A673 (cell line): ENCODE measurements around the gene INPP4B. TPM values are rescaled to one million over a fixed set of nuclear protein-coding genes. Genes with fewer than 3 reads are reported as not detected.

Source experiments
- BruUV-seq: library from RNA; stranded (reverse); fragments of 400-500 nt; replicated peaks from 2 replicates; lab custom pipeline; 2021; lab: Mats Ljungman, UMichigan
- CTCF ChIA-PET: fragments of 300-600 bp; sonication (Branson Sonifier 250); formaldehyde crosslinking; loops from one replicate; lab custom pipeline; 2022; ENCODE audit warnings: antibody characterized with exemption; lab: Charles Lee
- POLR2A ChIA-PET: fragments of 300-600 bp; sonication (Branson Sonifier 250); formaldehyde crosslinking; loops from one replicate; lab custom pipeline; 2022; ENCODE audit warnings: antibody characterized with exemption; ENCODE audit not compliant: low non-redundant PET; lab: Charles Lee
- DNase-seq: peaks from one replicate; pipeline ENCODE4 v3.0.0-alpha.2; 2015; ENCODE audit warnings: low spot score
- H3K27ac ChIP-seq: fragments of 200-600 bp; sonication (generic); 2 replicates; pipeline ENCODE4 v1.5.1; 2016; ENCODE audit warnings: mixed run types, low read depth, mild to moderate bottlenecking, mixed read lengths, antibody characterized with exemption, low read length; ENCODE audit not compliant: poor library complexity, severe bottlenecking
- H3K27me3 ChIP-seq: fragments of 200-600 bp; sonication (generic); replicated peaks from 2 replicates; pipeline ENCODE4 v1.6.1; 2017; ENCODE audit warnings: mixed run types, low read depth, mild to moderate bottlenecking, mixed read lengths, antibody characterized with exemption, low read length; ENCODE audit not compliant: insufficient read depth, poor library complexity
- H3K36me3 ChIP-seq: fragments of 200-600 bp; sonication (generic); 2 replicates; pipeline ENCODE4 v1.6.1; 2016; ENCODE audit warnings: mixed run types, mild to moderate bottlenecking, mixed read lengths, antibody characterized with exemption, low read length; ENCODE audit not compliant: insufficient read depth, poor library complexity, severe bottlenecking
- H3K4me1 ChIP-seq: fragments of 200-600 bp; sonication (generic); 2 replicates; pipeline ENCODE4 v1.6.1; 2017; ENCODE audit warnings: mixed run types, mild to moderate bottlenecking, mixed read lengths, antibody characterized with exemption, low read length; ENCODE audit not compliant: insufficient read depth, poor library complexity, severe bottlenecking
- H3K4me3 ChIP-seq: fragments of 200-600 bp; sonication (generic); 2 replicates; pipeline ENCODE4 v1.5.1; 2016; ENCODE audit warnings: low read depth, mixed run types, mild to moderate bottlenecking, mixed read lengths, low read length; ENCODE audit not compliant: poor library complexity, severe bottlenecking
- H3K9me3 ChIP-seq: fragments of 200-600 bp; sonication (generic); 2 replicates; pipeline ENCODE4 v1.6.1; 2016; ENCODE audit warnings: mixed run types, low read depth, mild to moderate bottlenecking, mixed read lengths, antibody characterized with exemption, low read length; ENCODE audit not compliant: poor library complexity, severe bottlenecking
- CTCF ChIP-seq: fragments of 300-800, 200-600 bp; sonication (generic); conservative IDR thresholded peaks from 2 replicates; pipeline ENCODE4 v1.5.1; 2017; ENCODE audit warnings: low read depth, mild to moderate bottlenecking, antibody characterized with exemption, low read length, moderate library complexity, mixed read lengths
- EZH2 ChIP-seq: fragments of 200-600 bp; sonication (generic); IDR thresholded peaks from 2 replicates; pipeline ENCODE4 v1.6.1; 2017; ENCODE audit warnings: borderline replicate concordance, low read depth, mild to moderate bottlenecking, mixed read lengths, antibody characterized with exemption, low read length; ENCODE audit not compliant: poor library complexity, severe bottlenecking
- intact Hi-C: fragments of 100-400 bp; cut with micrococcal nuclease; formaldehyde crosslinking; loops from one replicate; pipeline ENCODE4 v1.10.0; 2022; ENCODE audit not compliant: unreplicated experiment
- total RNA-seq: library from RNA; stranded (reverse); gene quantifications from 2 replicates; pipeline ENCODE4 v1.2.3, GENCODE V29; 2021

Gene INPP4B
- total RNA-seq, 1 experiment from 2014 or later = 13.1 TPM

GRCh38 chr4:142164767-142165500 lies 681.2 kb downstream of the INPP4B start:
- Histone ChIP-seq H3K36me3 (no peaks in the 10 kb centered on the region), H3K27me3 (no peaks in the 10 kb centered on the region), H3K4me1 (no peaks in the 10 kb centered on the region), H3K27ac (no peak overlapping the region), H3K9me3 (no peaks in the 10 kb centered on the region), H3K4me3 (no peak overlapping the region)
- ChIA-PET POLR2A (no interaction called here), CTCF (no interaction called here)
- TF ChIP-seq CTCF = no peak
- TF ChIP-seq EZH2 = no peak
- intact Hi-C loops = no loop called here
- DNase-seq = no peak
- no TSS peak for BruUV-seq

GRCh38 chr4:142161086-142161485 lies 685.0 kb downstream of the INPP4B start:
- Histone ChIP-seq H3K36me3 (no peaks in the 10 kb centered on the region), H3K27me3 (no peaks in the 10 kb centered on the region), H3K27ac (no peak overlapping the region), H3K9me3 (no peaks in the 10 kb centered on the region), H3K4me1 (no peaks in the 10 kb centered on the region), H3K4me3 (no peak overlapping the region)
- BruUV-seq = no TSS peak
- intact Hi-C loops = no loop called here
- no peak for TF ChIP-seq EZH2
- no peak for TF ChIP-seq CTCF
- DNase-seq = no peak
- POLR2A ChIA-PET = no interaction called here
- CTCF ChIA-PET = no interaction called here

GRCh38 chr4:142160509-142160908 lies 685.6 kb downstream of the INPP4B start:
- Histone ChIP-seq H3K27me3 (no peaks in the 10 kb centered on the region), H3K4me1 (no peaks in the 10 kb centered on the region), H3K27ac (no peak overlapping the region), H3K9me3 (no peaks in the 10 kb centered on the region), H3K36me3 (no peaks in the 10 kb centered on the region), H3K4me3 (no peak overlapping the region)
- POLR2A ChIA-PET = no interaction called here
- CTCF ChIA-PET = no interaction called here
- intact Hi-C loops = no loop called here
- no TSS peak for BruUV-seq
- no peak for DNase-seq
- TF ChIP-seq EZH2 (no peak), CTCF (no peak)
